Measurements from ENCODE around the gene LEFTY2.
"Not testable (repeated sequence)": the region's sequence is repeated elsewhere in the genome, so short reads cannot be mapped to it uniquely, and the experiment has no call there.

LEFTY2 gene

DNA sequence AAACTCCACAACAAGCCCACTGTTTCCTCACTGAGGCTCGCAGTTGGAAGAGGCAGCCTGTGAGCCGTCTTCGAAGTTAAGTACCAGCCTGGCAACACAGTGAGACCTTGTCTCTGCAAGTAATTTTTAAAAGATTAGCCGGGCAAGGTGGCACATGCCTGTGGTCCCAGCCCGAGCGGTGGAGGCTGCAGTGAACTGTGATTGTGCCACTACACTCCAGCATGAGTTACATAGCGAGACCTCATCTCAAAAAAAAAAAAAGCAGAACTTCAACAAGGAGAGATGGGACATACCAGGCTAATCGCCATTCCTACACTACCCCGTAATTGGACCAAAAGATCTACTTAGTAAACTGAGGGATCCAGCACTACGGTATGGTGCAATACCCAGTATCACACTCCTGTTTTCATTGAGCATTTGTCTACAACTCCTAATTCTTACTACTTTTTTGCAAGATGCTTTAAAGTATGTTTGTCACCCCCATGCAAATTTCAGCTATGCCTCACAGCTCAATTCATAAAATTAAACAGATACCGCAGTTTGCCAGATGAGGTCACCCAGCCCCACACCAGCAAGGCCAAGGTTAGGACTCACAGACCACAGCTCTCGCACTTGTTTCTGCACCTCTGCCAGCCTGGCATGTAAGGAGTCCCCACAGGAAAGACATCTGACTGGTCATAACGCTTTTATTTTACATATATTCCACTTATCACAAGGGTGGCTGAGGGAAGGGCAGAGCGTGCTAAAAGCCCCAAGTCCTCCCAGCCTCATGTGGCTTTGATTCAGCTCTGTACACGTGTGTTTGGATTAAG, 37.1 kb upstream of the LEFTY2 start:
- TF ChIP-seq, protein P1, sequence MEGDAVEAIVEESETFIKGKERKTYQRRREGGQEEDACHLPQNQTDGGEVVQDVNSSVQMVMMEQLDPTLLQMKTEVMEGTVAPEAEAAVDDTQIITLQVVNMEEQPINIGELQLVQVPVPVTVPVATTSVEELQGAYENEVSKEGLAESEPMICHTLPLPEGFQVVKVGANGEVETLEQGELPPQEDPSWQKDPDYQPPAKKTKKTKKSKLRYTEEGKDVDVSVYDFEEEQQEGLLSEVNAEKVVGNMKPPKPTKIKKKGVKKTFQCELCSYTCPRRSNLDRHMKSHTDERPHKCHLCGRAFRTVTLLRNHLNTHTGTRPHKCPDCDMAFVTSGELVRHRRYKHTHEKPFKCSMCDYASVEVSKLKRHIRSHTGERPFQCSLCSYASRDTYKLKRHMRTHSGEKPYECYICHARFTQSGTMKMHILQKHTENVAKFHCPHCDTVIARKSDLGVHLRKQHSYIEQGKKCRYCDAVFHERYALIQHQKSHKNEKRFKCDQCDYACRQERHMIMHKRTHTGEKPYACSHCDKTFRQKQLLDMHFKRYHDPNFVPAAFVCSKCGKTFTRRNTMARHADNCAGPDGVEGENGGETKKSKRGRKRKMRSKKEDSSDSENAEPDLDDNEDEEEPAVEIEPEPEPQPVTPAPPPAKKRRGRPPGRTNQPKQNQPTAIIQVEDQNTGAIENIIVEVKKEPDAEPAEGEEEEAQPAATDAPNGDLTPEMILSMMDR (IDR thresholded peaks at IDR 0.05; ENCODE audit: control insufficient read depth, insufficient read depth, low read depth, low read length, missing control alignments), result no peak
- H3K4me3 ChIP-seq (ENCODE audit: control insufficient read depth, low read depth, low read length), result no peak overlapping the region
- no peak for DNase-seq (ENCODE audit: low read depth)

DNA sequence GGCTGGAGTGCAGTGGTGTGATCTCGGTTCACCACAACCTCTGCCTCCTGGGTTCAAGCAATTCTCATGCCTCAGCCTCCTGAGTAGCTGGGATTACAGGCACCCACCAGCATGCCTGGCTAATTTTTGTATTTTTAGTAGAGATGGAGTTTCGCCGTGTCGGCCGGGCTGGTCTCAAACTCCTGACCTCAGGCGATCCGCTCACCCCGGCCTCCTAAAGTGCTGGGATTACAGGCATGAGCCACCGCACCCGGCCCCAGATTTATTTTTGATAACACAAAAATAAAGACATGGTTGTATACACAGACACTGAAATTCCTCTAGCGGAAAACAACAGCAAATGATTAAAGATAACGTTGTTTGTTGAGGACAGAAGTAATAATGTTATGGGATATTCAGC, 34.1 kb upstream of the LEFTY2 start:
- not testable (repeated sequence) for H3K4me3 ChIP-seq (ENCODE audit: control insufficient read depth, low read depth, low read length); DNase-seq (ENCODE audit: low read depth)

DNA sequence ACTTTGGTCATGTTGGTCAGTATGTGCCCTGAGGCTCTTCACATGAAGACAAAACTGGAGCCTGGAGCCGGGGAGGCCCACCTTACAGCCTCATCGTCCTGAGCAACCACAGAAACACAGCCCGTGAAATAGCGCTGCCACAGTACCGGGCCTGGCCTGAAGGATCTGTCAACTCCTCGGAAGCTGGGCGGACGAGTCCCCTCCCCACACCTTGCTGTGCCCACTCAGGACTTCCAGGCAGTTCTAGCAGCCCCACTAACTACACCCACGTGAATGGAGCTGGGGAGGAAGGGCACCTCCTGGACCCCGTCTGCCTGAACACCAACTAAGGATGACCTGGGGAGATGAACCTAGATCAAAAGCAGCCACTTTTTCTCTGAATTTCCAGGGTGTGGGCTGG, 33.4 kb upstream of the LEFTY2 start:
- TF ChIP-seq, protein P1 (IDR thresholded peaks at IDR 0.05; ENCODE audit: control insufficient read depth, insufficient read depth, low read depth, low read length, missing control alignments), result no peak
- no peak for DNase-seq (ENCODE audit: low read depth)
- no peak overlapping the region for H3K4me3 ChIP-seq (ENCODE audit: control insufficient read depth, low read depth, low read length)

DNA sequence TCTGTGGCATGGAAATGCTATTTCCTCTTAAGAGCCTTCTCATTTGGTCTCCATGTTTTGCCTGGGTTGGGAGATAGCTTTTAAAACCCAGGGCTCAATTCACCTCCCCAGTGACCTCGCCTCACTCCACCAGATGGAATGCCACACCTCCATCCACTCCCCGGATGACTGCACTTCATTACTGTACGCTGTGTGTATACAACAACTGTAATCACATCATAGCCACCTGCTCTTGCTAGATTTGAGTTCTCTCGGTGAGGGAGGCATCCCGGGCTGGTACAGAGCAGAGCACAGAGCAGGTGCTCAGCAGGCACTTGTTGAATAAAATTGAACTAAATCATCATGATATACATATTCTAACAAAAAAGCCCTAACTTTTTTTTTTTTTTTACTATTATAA, 32.1 kb upstream of the LEFTY2 start:
- DNase-seq (ENCODE audit: low read depth), result no peak
- no peak overlapping the region for H3K4me3 ChIP-seq (ENCODE audit: control insufficient read depth, low read depth, low read length)
- TF ChIP-seq, protein P1 (IDR thresholded peaks at IDR 0.05; ENCODE audit: control insufficient read depth, insufficient read depth, low read depth, low read length, missing control alignments), result no peak

DNA sequence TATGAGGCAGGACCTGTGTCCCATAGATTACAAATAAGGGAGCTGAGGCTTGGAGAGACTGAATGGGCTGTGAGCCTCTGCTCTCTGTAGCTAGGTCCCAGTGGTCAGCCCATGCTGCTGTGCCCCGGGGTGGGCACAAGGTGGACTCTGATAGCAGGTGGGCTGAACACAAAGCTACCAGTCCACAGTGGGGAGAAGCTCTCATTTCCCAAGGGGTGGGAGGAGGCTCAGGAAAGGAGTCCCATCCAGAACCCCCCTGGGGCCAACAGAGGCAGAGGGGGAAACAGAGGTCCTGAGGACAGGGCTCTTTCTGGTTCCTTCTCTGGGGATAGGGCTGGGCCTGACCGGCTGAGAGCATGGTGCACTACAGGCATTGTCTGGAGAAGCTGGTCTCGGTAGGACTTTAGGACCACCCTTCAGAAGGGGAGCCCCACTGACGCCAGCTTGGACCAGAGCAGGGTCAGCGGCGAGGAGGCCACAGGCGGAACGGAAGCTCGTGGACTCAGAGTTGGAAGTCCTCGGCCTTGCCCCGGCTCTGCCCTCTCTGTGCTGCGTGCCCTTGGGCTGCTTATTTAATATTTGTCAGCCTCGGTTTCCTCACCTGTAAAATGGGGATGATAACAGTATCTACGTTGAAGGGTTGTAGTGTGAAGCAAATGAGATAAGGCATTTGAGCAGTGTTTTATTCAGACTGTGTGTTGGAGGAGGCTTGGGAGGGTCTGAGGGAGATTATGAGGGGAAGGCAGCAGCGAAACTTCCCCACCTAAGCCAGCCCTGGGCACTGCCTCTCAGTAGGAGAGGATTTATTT, 31.5 kb upstream of the LEFTY2 start:
- no peak overlapping the region for H3K4me3 ChIP-seq (ENCODE audit: control insufficient read depth, low read depth, low read length)
- TF ChIP-seq, protein P1 (IDR thresholded peaks at IDR 0.05; ENCODE audit: control insufficient read depth, insufficient read depth, low read depth, low read length, missing control alignments), result no peak
- DNase-seq (ENCODE audit: low read depth), result no peak

DNA sequence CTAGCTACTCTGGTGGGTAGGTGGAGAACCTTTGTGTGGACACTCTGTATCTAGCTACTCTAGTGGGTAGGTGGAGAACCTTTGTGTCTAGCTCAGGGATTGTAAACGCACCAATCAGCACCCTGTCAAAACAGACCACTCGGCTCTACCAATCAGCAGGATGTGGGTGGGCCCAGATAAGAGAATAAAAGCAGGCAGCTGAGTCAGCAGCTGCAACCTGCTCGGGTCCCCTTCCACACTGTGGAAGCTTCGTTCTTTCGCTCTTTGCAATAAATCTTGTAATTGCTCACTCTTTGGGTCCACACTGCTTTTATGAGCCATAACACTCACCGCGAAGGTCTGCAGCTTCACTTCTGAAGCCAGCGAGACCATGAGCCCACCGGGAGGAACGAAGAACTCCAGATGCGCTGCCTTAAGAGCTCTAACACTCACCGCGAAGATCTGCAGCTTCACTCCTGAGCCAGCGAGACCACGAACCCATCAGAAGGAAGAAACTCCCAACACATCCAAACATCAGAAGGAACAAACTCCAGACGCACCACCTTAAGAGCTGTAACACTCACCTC, 29.7 kb upstream of the LEFTY2 start:
- DNase-seq (ENCODE audit: low read depth); H3K4me3 ChIP-seq (ENCODE audit: control insufficient read depth, low read depth, low read length): not testable (repeated sequence)

DNA sequence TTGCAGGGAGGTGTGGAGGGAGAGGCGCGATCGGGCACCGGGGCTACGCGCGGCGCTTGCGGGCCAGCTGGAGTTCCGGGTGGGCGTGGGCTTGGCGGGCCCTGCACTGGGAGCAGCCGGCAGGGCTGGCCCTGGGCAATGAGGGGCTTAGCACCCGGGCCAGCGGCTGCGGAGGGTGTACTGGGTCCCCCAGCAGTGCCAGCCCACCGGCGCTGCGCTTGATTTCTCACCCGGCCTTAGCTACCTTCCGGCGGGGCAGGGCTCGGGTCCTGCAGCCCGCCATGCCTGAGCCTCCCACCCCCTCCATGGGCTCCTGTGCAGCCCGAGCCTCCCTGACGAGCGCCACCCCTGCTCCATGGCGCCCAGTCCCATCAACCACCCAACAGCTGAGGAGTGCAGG, 28.7 kb upstream of the LEFTY2 start:
- H3K4me3 ChIP-seq (ENCODE audit: control insufficient read depth, low read depth, low read length); DNase-seq (ENCODE audit: low read depth): not testable (repeated sequence)

DNA sequence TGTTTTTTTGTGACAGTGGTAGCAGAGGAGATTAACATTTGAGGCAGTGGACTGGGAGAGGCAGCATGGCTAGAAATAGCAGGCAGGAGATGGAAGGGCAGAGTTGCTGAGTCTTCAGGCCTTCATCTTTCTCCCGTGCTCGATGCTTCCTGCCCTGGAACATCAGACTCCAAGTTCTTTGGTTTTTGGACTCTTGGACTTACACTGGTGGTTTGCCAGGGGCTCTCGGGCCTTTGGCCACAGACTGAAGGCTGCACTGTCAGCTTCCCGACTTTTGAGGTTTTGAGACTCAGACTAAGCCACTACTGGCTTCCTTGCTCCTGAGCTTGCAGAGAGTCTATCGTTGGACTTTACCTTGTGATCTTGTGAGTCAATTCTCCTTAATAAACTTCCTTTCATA, 24.2 kb upstream of the LEFTY2 start:
- H3K4me3 ChIP-seq (ENCODE audit: control insufficient read depth, low read depth, low read length), result no peak overlapping the region
- TF ChIP-seq, protein P1 (IDR thresholded peaks at IDR 0.05; ENCODE audit: control insufficient read depth, insufficient read depth, low read depth, low read length, missing control alignments), result no peak
- no peak for DNase-seq (ENCODE audit: low read depth)
